A673 (cell line): Measurements from ENCODE around the gene CABLES1.

Experiments
- EZH2 ChIP-seq: fragments of 200-600 bp; sonication (generic); IDR thresholded peaks from 2 replicates; pipeline ENCODE4 v1.6.1; 2017; ENCODE audit warnings: borderline replicate concordance, low read depth, mild to moderate bottlenecking, mixed read lengths, antibody characterized with exemption, low read length; ENCODE audit not compliant: poor library complexity, severe bottlenecking
- TF ChIP-seq, protein P1 (sequence below): fragments of 300-800, 200-600 bp; sonication (generic); conservative IDR thresholded peaks from 2 replicates; pipeline ENCODE4 v1.5.1; 2017; ENCODE audit warnings: low read depth, mild to moderate bottlenecking, antibody characterized with exemption, low read length, moderate library complexity, mixed read lengths

- TF ChIP-seq, protein P1, sequence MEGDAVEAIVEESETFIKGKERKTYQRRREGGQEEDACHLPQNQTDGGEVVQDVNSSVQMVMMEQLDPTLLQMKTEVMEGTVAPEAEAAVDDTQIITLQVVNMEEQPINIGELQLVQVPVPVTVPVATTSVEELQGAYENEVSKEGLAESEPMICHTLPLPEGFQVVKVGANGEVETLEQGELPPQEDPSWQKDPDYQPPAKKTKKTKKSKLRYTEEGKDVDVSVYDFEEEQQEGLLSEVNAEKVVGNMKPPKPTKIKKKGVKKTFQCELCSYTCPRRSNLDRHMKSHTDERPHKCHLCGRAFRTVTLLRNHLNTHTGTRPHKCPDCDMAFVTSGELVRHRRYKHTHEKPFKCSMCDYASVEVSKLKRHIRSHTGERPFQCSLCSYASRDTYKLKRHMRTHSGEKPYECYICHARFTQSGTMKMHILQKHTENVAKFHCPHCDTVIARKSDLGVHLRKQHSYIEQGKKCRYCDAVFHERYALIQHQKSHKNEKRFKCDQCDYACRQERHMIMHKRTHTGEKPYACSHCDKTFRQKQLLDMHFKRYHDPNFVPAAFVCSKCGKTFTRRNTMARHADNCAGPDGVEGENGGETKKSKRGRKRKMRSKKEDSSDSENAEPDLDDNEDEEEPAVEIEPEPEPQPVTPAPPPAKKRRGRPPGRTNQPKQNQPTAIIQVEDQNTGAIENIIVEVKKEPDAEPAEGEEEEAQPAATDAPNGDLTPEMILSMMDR: no peak
- TF ChIP-seq EZH2: no peak
These were observed 24.1 kb downstream of the CABLES1 start for GRCh38 chr18:23159344-23159743.
